Glutamatergic neuron (in vitro differentiated cells): Measurements from ENCODE around the gene CLIC5. TPM values are rescaled to one million over a fixed set of nuclear protein-coding genes. Genes with fewer than 3 reads are reported as not detected.

ENCODE experiments used
- total RNA-seq: library from RNA; stranded (reverse); fragmentation: NEBNext Ultra II Directional; extraction: Animal tissue kit (Norgen Biotek cat#: 25700); gene quantifications from one replicate; pipeline ENCODE4 v1.2.1, GENCODE V29; 2021; ENCODE audit not compliant: unreplicated experiment

The CLIC5 gene
- total RNA-seq, 1 donor from 2014 or later: not detected

Other genes with a start within 250 kb of the CLIC5 start
- gene ENPP4, start 114.1 kb upstream of the CLIC5 start, total RNA-seq: 3.1 TPM
- gene ENPP5, start 155.1 kb upstream of the CLIC5 start, total RNA-seq: 1.2 TPM